GM12878 (cell line): ENCODE measurements around the gene EVC. TPM values are rescaled to one million over a fixed set of nuclear protein-coding genes. Genes with fewer than 3 reads are reported as not detected.

Experiments
- ATAC-seq: fragments of 200-7000 bp; cut with Tn5 transposase; 3 replicates; pipeline ENCODE4 v1.9.1; 2020; ENCODE audit warnings: mild to moderate bottlenecking, moderate library complexity
- BruUV-seq: library from RNA; stranded (reverse); fragments of 400-500 nt; replicated peaks from 2 replicates; lab custom pipeline; 2021; lab: Mats Ljungman, UMichigan
- CTCF ChIA-PET: fragments of 300-600 bp; sonication (Branson Sonifier 250); formaldehyde crosslinking; extraction: SDS; loops from one replicate; lab custom pipeline; 2021; ENCODE audit warnings: inconsistent platforms; lab: Yijun Ruan, JAX
- POLR2A ChIA-PET: fragments of 350-600 bp; formaldehyde crosslinking; extraction: SDS; loops from one replicate; lab custom pipeline; 2021; ENCODE audit warnings: inconsistent platforms; lab: Charles Lee
- RAD21 ChIA-PET: fragments of 300-600 bp; sonication (Branson Sonifier 250); formaldehyde crosslinking; loops from one replicate; lab custom pipeline; 2023; ENCODE audit warnings: antibody characterized with exemption; ENCODE audit not compliant: unreplicated experiment; lab: Charles Lee
- SMC1A ChIA-PET: fragments of 300-600 bp; sonication (Branson Sonifier 250); formaldehyde crosslinking; loops from one replicate; lab custom pipeline; 2023; ENCODE audit not compliant: unreplicated experiment, uncharacterized antibody; lab: Charles Lee
- DNase-seq: peaks from one replicate; pipeline ENCODE4 v3.0.0-alpha.2; 2011; ENCODE audit warnings: low read depth, low spot score
- FAIRE-seq: peaks from 3 replicates; lab custom pipeline; 2011; peaks lifted over from hg19 to GRCh38; lab: Jason Lieb, UNC
- H2AFZ ChIP-seq: 2 replicates; pipeline ENCODE4 v1.6.0; 2011; ENCODE audit warnings: low read depth, low read length, control low read depth; ENCODE audit not compliant: control insufficient read depth
- H3K27ac ChIP-seq: 2 replicates; pipeline ENCODE4 v1.5.1; 2011; ENCODE audit warnings: control low read depth; ENCODE audit not compliant: control insufficient read depth, insufficient read depth
- H3K27me3 ChIP-seq, 2 experiments: replicated peaks in 1 of 2; 2 replicates each; pipeline versions ENCODE4 v1.6.0 to v1.6.1; 2011; ENCODE audit warnings: low read length in 1 of 2; ENCODE audit not compliant: control insufficient read depth in 2 of 2, insufficient read depth in 2 of 2
- H3K36me3 ChIP-seq, 2 experiments: 2 replicates each; pipeline ENCODE4 v1.5.1; 2011; ENCODE audit warnings: low read length in 1 of 2; ENCODE audit not compliant: control insufficient read depth in 2 of 2, insufficient read depth in 2 of 2
- H3K4me1 ChIP-seq: 2 replicates; pipeline ENCODE4 v1.6.1; 2011; ENCODE audit warnings: mild to moderate bottlenecking, low read length, moderate library complexity, mixed read lengths; ENCODE audit not compliant: control insufficient read depth, insufficient read depth
- H3K4me2 ChIP-seq: 2 replicates; pipeline ENCODE4 v1.6.0; 2011; ENCODE audit warnings: control low read depth; ENCODE audit not compliant: control insufficient read depth, insufficient read depth
- H3K4me3 ChIP-seq: fragments of 200-600 bp; sonication (generic); 2 replicates; pipeline ENCODE4 v1.5.1; 2016
- H3K79me2 ChIP-seq: 2 replicates; pipeline ENCODE4 v1.6.0; 2011; ENCODE audit warnings: low read length; ENCODE audit not compliant: control insufficient read depth, insufficient read depth
- H3K9ac ChIP-seq: 2 replicates; pipeline ENCODE4 v1.8.0; 2011; ENCODE audit warnings: low read length, control low read depth, mixed read lengths; ENCODE audit not compliant: control insufficient read depth, insufficient read depth
- H3K9me3 ChIP-seq: replicated peaks from 3 replicates; pipeline ENCODE4 v1.5.1; 2011; ENCODE audit warnings: mild to moderate bottlenecking, low read length; ENCODE audit not compliant: control insufficient read depth, insufficient read depth
- H4K20me1 ChIP-seq: 2 replicates; pipeline ENCODE4 v1.6.0; 2011; ENCODE audit not compliant: control insufficient read depth, insufficient read depth
- CREB1 ChIP-seq: IDR thresholded peaks from 2 replicates; pipeline ENCODE4 v1.6.1; 2012; ENCODE audit warnings: low read depth, mild to moderate bottlenecking, inconsistent platforms
- CREM ChIP-seq: IDR thresholded peaks from 2 replicates; pipeline ENCODE4 v1.6.1; 2014; ENCODE audit warnings: antibody characterized with exemption, low read depth
- EGR1 ChIP-seq, 2 experiments: IDR thresholded peaks; 1 replicate in 1 of 2; 2 replicates in 1 of 2; pipeline ENCODE4 v1.6.1; 2011 to 2012; ENCODE audit warnings: low read depth in 2 of 2, low read length in 2 of 2, borderline replicate concordance in 1 of 2, mild to moderate bottlenecking in 1 of 2, moderate library complexity in 1 of 2
- FOXK2 ChIP-seq: fragments of 450-650 bp; IDR thresholded peaks from 2 replicates; pipeline ENCODE4 v1.6.1; 2017; ENCODE audit warnings: mild to moderate bottlenecking, moderate library complexity
- KLF5 ChIP-seq: fragments of 450-650 bp; IDR thresholded peaks from 2 replicates; pipeline ENCODE4 v1.6.1; 2014; ENCODE audit warnings: mild to moderate bottlenecking; ENCODE audit not compliant: partially characterized antibody
- MEF2B ChIP-seq: fragments of 450-650 bp; IDR thresholded peaks from 2 replicates; pipeline ENCODE4 v1.6.1; 2018; ENCODE audit warnings: mild to moderate bottlenecking, moderate library complexity; ENCODE audit not compliant: partially characterized antibody, poor library complexity, severe bottlenecking
- MXI1 ChIP-seq: fragments of 150-350 bp; IDR thresholded peaks from 2 replicates; pipeline ENCODE4 v1.6.1; 2011; ENCODE audit warnings: low read depth, mild to moderate bottlenecking, inconsistent platforms, low read length, improper control_type of control experiment
- NFYB ChIP-seq: IDR thresholded peaks from 2 replicates; pipeline ENCODE4 v1.6.1; 2011; ENCODE audit warnings: low read depth, mild to moderate bottlenecking, low read length, improper control_type of control experiment, moderate library complexity; ENCODE audit not compliant: insufficient read depth
- NR2F1 ChIP-seq: fragments of 450-650 bp; conservative IDR thresholded peaks from 2 replicates; pipeline ENCODE4 v1.6.1; 2017; ENCODE audit warnings: mild to moderate bottlenecking
- POU2F2 ChIP-seq: IDR thresholded peaks from 3 replicates; pipeline ENCODE4 v1.6.1; 2011; ENCODE audit warnings: low read depth, mild to moderate bottlenecking, low read length, borderline replicate concordance
- RAD21 ChIP-seq: IDR thresholded peaks from 2 replicates; pipeline ENCODE4 v1.6.1; 2011; ENCODE audit warnings: mild to moderate bottlenecking, low read depth, low read length, moderate library complexity; ENCODE audit not compliant: insufficient read depth
- RAD51 ChIP-seq: fragments of 450-650 bp; IDR thresholded peaks from 2 replicates; pipeline ENCODE4 v1.6.1; 2016; ENCODE audit warnings: moderate library complexity, mild to moderate bottlenecking, inconsistent platforms
- STAT3 ChIP-seq: IDR thresholded peaks from 2 replicates; pipeline ENCODE4 v1.6.1; 2011; ENCODE audit warnings: low read depth, low read length, improper control_type of control experiment
- TBL1XR1 ChIP-seq: IDR thresholded peaks from 2 replicates; pipeline ENCODE4 v1.6.1; 2012; ENCODE audit warnings: low read depth, low read length, improper control_type of control experiment
- WGBS: methylation state at CpG from one replicate; pipeline ENCODE4 v1.1.6; 2016; ENCODE audit warnings: low lambda C conversion rate; ENCODE audit not compliant: insufficient replicate concordance, insufficient coverage; ENCODE audit errors: missing lambda C conversion rate; 5-methylcytosine and 5-hydroxymethylcytosine counted together
- in situ Hi-C: fragments of 300-500 bp; cut with MboI; formaldehyde crosslinking; loops from 9 replicates; pipeline ENCODE4 v1.14.3; 2018; ENCODE audit warnings: mixed read lengths
- intact Hi-C: fragments of 100-400 bp; cut with micrococcal nuclease; formaldehyde crosslinking; loops from one replicate; pipeline ENCODE4 v1.14.2; 2022; ENCODE audit not compliant: unreplicated experiment
- polyA plus RNA-seq, 11 experiments: library from polyadenylated mRNA; depleted of rRNA in 4 of 11; unstranded in 6 of 11; stranded (reverse) in 5 of 11; fragments of >200 nt; fragmentation: Nextera tagmentation in 4 of 11; fragmentation: Illumina TruSeq in 1 of 11; extraction: Ambion mirVana in 4 of 11; extraction: Trizol in 1 of 11; gene quantifications; 1 replicate in 1 of 11; 2 replicates in 10 of 11; pipeline versions ENCODE4 v1.2.1 to v1.2.3, GENCODE V29; 2011 to 2016; ENCODE audit warnings: inconsistent platforms in 2 of 11, missing spikeins in 2 of 11, low read depth in 1 of 11
- total RNA-seq, 4 experiments: library from RNA; depleted of rRNA in 3 of 4; stranded (reverse); fragments of >200 nt in 3 of 4; fragmentation: Illumina TruSeq in 1 of 4; extraction: Trizol in 1 of 4; gene quantifications; 2 replicates each; pipeline versions ENCODE4 v1.2.1 to v1.2.3, GENCODE V29; 2013 to 2021
- TF ChIP-seq, protein P1 (sequence below): fragments of 450-650 bp; IDR thresholded peaks from 2 replicates; pipeline ENCODE4 v1.6.1; 2016; ENCODE audit warnings: mild to moderate bottlenecking
- TF ChIP-seq, protein P2 (sequence below), 3 experiments: IDR thresholded peaks in 2 of 3; conservative IDR thresholded peaks in 1 of 3; 2 replicates each; pipeline ENCODE4 v1.5.1; 2011; ENCODE audit warnings: low read depth in 3 of 3, low read length in 3 of 3, mild to moderate bottlenecking in 3 of 3, control low read depth in 2 of 3, moderate library complexity in 2 of 3, inconsistent platforms in 1 of 3, mixed read lengths in 1 of 3; ENCODE audit not compliant: control insufficient read depth in 2 of 3, insufficient read depth in 1 of 3; ENCODE audit errors: extremely low read depth in 1 of 3

Gene EVC
- total and polyA plus RNA-seq, 10 of the 15 experiments (the other 5 are each of a cell fraction or from before 2014, with no cell fraction given): 0.87 to 55.9 (median 15.6) TPM

DNA sequence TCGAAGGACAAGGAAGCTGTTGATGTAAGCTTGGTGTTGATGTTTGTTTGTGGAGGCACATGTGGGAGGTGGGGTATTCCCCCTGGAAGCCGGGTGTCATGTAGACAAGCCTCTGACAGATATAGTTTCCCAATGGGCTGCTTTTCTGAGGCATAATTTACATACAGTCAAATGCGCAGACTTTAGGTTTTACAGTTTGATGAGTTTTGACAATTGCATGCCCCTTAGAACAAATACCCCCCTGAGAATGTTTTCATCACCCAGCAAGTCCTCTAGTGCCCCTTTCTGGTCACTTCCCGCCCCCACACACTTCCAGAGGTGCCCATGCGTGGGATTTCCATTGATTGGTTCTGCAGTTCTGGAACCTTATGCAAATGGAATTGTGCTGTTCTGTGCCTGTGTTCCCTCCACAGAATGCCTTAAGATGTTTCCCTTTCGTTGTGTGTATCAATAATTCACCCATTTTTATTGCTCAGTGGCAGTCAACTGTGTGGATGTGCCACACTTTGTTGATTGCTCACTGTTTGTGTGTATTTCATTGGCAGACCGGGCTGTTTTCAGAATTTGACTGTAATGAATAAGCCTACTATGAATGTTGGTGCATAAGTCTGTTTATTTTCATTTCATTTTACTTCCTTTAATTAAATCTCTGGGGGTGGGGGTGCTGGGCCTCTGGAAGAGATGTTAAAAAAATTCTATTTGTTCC, 8.5 kb downstream of the EVC start:
- FAIRE-seq (peak; percentile 74), ATAC-seq (peak; percentile 78), DNase-seq (no peak)
- RAD21 ChIA-PET: interaction anchor here (1.0 to 1.6 kb wide), 3 partner anchors 12 to 15 kb away, joined by 3 to 5 read pairs (median 3); no protein-coding TSS in a partner anchor
- intact Hi-C loops: loop anchor here (5.0 to 10.0 kb wide), 3 partner anchors 257 to 465 kb away; no protein-coding TSS in a partner anchor
- TF ChIP-seq FOXK2: 0 out of 2 replicates have a peak, but pooled peaks have one; percentile 35
- peak; percentile 47; the same call in 1 of the 2 replicates for TF ChIP-seq NR2F1
- TF ChIP-seq CREB1: 0 out of 2 replicates have a peak, but pooled peaks have one; percentile 14
- TF ChIP-seq, protein P1, sequence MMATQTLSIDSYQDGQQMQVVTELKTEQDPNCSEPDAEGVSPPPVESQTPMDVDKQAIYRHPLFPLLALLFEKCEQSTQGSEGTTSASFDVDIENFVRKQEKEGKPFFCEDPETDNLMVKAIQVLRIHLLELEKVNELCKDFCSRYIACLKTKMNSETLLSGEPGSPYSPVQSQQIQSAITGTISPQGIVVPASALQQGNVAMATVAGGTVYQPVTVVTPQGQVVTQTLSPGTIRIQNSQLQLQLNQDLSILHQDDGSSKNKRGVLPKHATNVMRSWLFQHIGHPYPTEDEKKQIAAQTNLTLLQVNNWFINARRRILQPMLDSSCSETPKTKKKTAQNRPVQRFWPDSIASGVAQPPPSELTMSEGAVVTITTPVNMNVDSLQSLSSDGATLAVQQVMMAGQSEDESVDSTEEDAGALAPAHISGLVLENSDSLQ: peak; percentile 58
- no peak for TF ChIP-seq KLF5
- TF ChIP-seq RAD51: no peak
- TF ChIP-seq TBL1XR1: peak; percentile 28; the same call in 1 of the 2 replicates
- TF ChIP-seq EGR1 (IDR thresholded peaks at IDR 0.05; ENCODE audit: borderline replicate concordance in 1 of 2, low read depth in 2 of 2, low read length in 2 of 2): peak in 1 of 2 experiments; percentile 46; a peak in 1 of 3 replicates
- 0 out of 2 replicates have a peak, but pooled peaks have one; percentile 42 for TF ChIP-seq MXI1
- TF ChIP-seq POU2F2: peak; percentile 76; the same call in 2 of the 3 replicates
- 0 out of 2 replicates have a peak, but pooled peaks have one; percentile 12 for TF ChIP-seq NFYB
- peak; percentile 16 for TF ChIP-seq MEF2B
- TF ChIP-seq, protein P2, sequence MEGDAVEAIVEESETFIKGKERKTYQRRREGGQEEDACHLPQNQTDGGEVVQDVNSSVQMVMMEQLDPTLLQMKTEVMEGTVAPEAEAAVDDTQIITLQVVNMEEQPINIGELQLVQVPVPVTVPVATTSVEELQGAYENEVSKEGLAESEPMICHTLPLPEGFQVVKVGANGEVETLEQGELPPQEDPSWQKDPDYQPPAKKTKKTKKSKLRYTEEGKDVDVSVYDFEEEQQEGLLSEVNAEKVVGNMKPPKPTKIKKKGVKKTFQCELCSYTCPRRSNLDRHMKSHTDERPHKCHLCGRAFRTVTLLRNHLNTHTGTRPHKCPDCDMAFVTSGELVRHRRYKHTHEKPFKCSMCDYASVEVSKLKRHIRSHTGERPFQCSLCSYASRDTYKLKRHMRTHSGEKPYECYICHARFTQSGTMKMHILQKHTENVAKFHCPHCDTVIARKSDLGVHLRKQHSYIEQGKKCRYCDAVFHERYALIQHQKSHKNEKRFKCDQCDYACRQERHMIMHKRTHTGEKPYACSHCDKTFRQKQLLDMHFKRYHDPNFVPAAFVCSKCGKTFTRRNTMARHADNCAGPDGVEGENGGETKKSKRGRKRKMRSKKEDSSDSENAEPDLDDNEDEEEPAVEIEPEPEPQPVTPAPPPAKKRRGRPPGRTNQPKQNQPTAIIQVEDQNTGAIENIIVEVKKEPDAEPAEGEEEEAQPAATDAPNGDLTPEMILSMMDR (IDR thresholded peaks at IDR 0.05 in 2 of 3, conservative IDR thresholded peaks at IDR 0.05 in 1 of 3; ENCODE audit: control insufficient read depth in 2 of 3, extremely low read depth in 1 of 3, insufficient read depth in 1 of 3, low read depth in 3 of 3, low read length in 3 of 3): peak in 1 of 3 experiments; percentile 20; a peak in 3 of 6 replicates
- TF ChIP-seq CREM: no peak
- peak; percentile 40; the same call in 1 of the 2 replicates for TF ChIP-seq RAD21
- no peak for TF ChIP-seq STAT3
- Histone ChIP-seq H3K79me2 (peaks cover 15% of the 10 kb centered on the region), H3K27me3 (no peaks in the 10 kb centered on the region), H3K4me2 (no peak overlapping the region), H3K9ac (no peak overlapping the region), H3K27ac (no peak overlapping the region), H3K9me3 (peaks cover 7% of the 10 kb centered on the region; the same call in 2 of the 3 replicates), H2AFZ (no peak overlapping the region), H4K20me1 (no peaks in the 10 kb centered on the region), H3K4me3 (no peak overlapping the region; the same call in 1 of the 2 replicates), H3K36me3 (peaks cover 0 to 4% of the 10 kb centered on the region in 2 experiments; a peak in 1 of 4 replicates), H3K4me1 (peaks cover 3% of the 10 kb centered on the region; the same call in 1 of the 2 replicates)
- POLR2A ChIA-PET: no interaction called here
- no TSS peak for BruUV-seq
- SMC1A ChIA-PET: interaction anchor here (1.0 to 2.0 kb wide), 2 partner anchors 10 to 15 kb away, joined by 3 to 10 read pairs; partner anchors contain the start of gene EVC2
- CTCF ChIA-PET: interaction anchor here (0.6 to 1.1 kb wide), 3 partner anchors 16 to 319 kb away, joined by 3 read pairs; no protein-coding TSS in a partner anchor
- in situ Hi-C loops: no loop called here
- 0% methylated on average over 7 of the region's 7 CpGs for WGBS
